Fibroblast of upper back skin (primary cell): ENCODE measurements around the gene ANKRD49.
"Not testable (repeated sequence)": the region's sequence is repeated elsewhere in the genome, so short reads cannot be mapped to it uniquely, and the experiment has no call there.

ENCODE experiments used
- DNase-seq: peaks from one replicate; pipeline ENCODE4 v3.0.0-alpha.2; 2013

Gene ANKRD49, protein sequence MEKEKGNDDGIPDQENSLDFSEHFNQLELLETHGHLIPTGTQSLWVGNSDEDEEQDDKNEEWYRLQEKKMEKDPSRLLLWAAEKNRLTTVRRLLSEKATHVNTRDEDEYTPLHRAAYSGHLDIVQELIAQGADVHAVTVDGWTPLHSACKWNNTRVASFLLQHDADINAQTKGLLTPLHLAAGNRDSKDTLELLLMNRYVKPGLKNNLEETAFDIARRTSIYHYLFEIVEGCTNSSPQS

DNA sequence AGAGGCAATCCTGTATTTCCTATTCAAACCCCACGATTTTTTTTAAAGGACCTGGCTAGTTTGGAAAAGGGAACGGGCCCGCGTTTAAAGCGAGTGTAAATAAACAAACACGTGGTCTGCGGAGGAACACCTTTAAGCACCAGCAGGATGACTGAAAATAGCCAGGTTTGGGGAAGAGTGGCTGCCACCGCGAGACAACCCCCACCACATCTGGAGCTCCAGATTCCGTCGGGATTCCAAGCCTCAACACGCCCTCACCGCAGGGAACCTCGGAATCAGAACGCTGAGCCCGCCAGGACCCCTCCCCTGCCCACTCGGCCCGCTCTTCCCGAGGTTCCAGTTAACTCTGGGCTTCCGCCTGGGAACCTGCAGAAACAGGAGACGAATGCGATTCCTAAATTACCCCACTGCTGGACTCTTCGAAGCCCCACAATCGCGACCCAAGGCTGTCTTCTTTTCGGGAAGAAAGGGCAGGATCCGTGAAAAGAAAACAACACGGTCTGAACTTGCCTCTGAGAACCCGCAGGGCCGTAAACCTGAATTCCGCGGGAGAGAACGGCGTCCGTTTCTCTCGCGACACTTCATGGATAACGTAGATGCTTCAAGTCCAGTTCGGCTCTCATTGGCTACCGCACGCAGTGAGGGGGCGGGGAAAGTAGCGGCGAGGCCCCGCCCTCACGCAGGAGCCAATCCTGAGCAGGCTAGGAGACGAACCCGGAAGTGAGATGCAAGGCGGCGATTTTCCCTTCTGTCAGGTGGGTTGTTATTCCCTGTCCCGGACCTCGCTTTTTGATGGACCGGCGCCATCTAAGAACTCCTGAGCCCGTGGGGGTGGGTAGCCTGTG lies at the start of gene ANKRD49, which contains the start of gene MRE11:
ANKRD49 (plus strand) TSS at position 704 of the 845 bp plus-strand sequence. CDS start 2,710 bp downstream, outside the sequence.
MRE11 (minus strand) TSS at position 564 of the 845 bp plus-strand sequence. CDS start 1,043 bp downstream, outside the sequence.
- peak; percentile 98 for DNase-seq

DNA sequence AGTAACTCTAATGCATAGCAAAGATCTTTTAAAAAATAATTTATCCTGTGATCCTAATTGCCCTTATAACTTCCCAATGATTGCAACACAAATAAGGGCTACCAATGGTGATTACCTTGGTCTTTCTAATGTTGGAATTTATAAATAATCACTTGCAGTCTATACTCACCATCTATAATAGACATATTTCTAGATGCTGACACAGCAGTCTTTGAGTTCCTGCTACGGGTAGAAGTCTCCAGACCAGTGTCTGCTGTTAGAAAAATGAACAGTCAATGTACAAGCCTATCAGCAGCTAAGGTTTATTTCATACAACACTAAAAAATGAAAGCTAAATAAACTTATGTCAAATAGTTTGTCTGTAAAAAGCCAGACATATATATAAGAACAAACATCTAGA lies 48.1 kb upstream of the ANKRD49 start:
- no peak for DNase-seq

- DNase-seq, result no peak
Measured at GRCh38 chr11:94447149-94447548, 46.6 kb upstream of the ANKRD49 start.

- no peak for DNase-seq
Measured at GRCh38 chr11:94449029-94449428, 44.8 kb upstream of the ANKRD49 start.

- DNase-seq, result peak; percentile 44
Measured at GRCh38 chr11:94449437-94449836, 44.3 kb upstream of the ANKRD49 start.

DNA sequence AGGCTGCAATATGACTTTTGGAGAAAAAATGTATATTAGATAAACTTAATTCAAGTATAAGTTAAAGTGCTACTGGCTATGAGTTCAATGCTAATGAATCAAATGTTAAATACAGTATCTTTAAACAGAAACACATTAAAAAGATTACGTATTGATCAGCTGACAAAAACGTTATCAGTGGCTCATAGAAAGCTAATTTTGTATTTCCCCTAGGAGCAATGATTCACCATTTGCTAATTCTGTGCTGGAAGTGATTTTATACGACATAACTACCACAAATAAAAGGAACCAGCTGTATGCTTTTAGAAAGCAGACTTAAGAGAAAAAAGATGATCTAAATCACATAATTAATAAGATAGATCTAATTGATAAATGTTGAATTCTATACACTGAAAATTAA lies 43.7 kb upstream of the ANKRD49 start:
- DNase-seq, result peak; percentile 20

- no peak for DNase-seq
Measured at GRCh38 chr11:94452988-94453387, 40.8 kb upstream of the ANKRD49 start.

DNA sequence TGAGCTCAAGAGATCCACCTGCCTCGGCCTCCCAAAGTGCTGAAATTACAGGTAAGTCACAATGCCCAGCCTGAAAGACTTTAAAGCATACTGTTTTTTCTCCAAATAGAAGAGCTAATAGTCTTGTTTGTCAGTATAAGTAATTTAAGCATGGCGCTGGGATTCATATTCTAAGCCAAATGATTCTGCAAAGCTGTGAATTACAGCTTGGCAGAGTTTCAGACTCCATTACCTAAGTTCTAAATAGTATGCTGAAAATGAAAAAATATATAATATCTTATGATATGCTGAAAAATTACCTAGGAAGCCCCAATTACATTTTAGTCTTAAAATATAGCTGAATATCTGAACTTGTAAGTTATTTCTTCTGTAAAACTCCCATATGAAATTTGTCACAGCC lies 39.5 kb upstream of the ANKRD49 start:
- no peak for DNase-seq

- DNase-seq, result no peak
Measured at GRCh38 chr11:94455861-94456260, 37.9 kb upstream of the ANKRD49 start.

- peak; percentile 1 for DNase-seq
Measured at GRCh38 chr11:94457118-94458029, 36.4 kb upstream of the ANKRD49 start.

GRCh38 chr11:94459576-94459975 lies 34.2 kb upstream of the ANKRD49 start:
- DNase-seq, result no peak

DNA sequence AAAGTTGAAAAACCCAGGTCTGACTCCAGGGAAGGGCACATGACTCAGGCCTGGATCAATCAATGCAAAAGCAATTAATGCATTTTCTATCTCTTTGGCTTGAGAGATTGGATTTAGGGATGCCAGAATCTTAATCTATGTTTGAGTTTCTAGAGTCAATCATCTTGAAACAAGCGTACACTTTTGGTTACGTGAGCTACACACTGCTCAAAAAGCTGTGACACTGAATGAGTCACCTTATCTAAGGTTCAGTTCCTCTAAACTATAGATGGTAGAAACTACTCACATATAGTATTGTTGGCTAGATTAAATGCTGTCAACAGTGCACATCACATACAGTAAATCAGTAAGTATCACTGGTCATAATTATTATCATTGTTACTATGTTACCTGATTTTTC lies 24.4 kb upstream of the ANKRD49 start:
- no peak for DNase-seq

GRCh38 chr11:94472916-94473799 lies 20.6 kb upstream of the ANKRD49 start:
- DNase-seq, result peak; percentile 43

- DNase-seq, result no peak
Measured at GRCh38 chr11:94477624-94478023, 16.2 kb upstream of the ANKRD49 start.

DNA sequence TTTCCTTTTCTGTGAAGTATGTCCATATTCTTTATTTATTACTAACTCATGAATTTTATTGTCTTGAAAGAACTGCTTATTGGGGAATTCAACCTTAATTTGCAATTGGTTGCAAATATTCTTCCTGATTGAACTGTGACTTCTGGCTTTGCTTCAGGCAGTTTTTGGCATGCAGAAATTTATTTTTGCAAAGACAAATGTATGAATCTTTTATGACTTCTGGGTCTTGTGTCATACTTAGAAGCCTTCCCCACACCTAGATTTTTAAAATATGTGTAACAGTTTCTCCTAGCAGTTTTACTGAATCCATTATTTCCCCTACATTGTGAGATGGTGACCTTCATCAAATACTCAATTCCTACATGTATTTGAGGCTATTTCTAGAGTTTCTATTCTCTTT lies 12.4 kb upstream of the ANKRD49 start:
- DNase-seq, result no peak

GRCh38 chr11:94486068-94486467 lies 7.7 kb upstream of the ANKRD49 start:
- DNase-seq, result no peak

DNA sequence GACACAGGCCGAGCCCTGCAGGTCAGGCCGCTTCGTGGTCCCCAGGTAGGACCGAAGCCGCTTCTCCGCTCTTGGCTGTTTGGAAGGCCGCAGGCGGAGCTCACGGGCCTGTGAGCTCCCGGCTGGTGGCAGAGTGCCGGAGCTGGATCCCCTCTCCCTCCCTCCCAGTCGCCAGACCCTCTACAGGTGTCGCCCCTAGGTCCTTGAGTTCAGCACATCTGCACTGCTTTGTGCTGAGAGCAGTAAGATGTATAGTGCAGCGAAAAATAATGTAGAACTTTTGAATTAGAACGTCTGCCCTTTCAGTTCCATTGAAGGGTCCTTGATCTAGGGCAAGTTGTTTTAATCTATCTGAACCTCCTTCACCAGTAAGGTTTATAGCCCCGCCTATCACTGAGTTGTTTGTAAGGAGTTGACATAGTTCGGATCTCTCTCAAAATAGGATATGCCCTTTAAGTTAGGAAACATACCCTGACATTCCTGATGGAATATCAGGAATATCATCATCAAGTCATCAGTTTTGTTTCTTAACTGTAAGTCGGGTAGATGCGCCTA lies 419 bp downstream of the ANKRD49 start:
- no peak for DNase-seq

- DNase-seq, result no peak
Measured at GRCh38 chr11:94500181-94500580, 6.4 kb downstream of the ANKRD49 start.

GRCh38 chr11:94501522-94501921 lies 7.7 kb downstream of the ANKRD49 start:
- no peak for DNase-seq

DNA sequence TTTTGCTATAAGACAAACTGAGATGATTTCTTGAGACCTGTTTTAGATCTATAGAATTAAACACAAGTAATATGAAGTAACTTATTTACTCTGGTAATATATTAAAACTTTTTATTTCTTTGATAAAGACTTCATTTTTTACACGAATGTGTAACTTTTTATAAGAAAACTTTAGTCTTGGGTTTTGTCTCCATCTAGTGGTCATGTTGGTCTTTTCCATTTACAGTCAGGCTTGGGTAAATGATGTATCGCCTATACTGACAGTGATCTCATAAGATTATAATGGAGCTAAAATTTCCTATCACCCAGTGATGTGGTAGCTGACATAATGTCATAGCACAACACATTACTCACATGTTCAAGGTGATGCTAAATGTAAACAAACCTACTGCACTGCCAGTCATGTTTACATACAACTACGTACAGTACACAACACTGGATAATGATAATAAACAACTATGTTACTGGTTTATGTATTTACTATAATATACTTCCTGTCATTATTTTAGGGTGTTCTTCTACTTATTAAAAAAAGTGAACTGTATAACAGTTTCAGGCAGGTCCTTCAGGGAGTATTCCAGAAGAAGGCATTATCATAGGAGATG lies 11.0 kb downstream of the ANKRD49 start:
- DNase-seq, result peak; percentile 68

GRCh38 chr11:94506513-94506912 lies 12.7 kb downstream of the ANKRD49 start:
- not testable (repeated sequence) for DNase-seq
